Caco-2 (cell line): ENCODE results near the gene DIAPH2. TPM values are rescaled to one million over a fixed set of nuclear protein-coding genes. Genes with fewer than 3 reads are reported as not detected.

Experiments
- BruUV-seq: library from RNA; stranded (reverse); fragments of 400-500 nt; replicated peaks from 2 replicates; lab custom pipeline; 2021; lab: Mats Ljungman, UMichigan
- CTCF ChIA-PET: fragments of 300-600 bp; sonication (Branson Sonifier 250); formaldehyde crosslinking; loops from one replicate; lab custom pipeline; 2022; ENCODE audit warnings: antibody characterized with exemption; lab: Charles Lee
- POLR2A ChIA-PET: fragments of 300-600 bp; sonication (Branson Sonifier 250); formaldehyde crosslinking; loops from one replicate; lab custom pipeline; 2022; ENCODE audit warnings: antibody characterized with exemption; lab: Charles Lee
- DNase-seq, 2 experiments: peaks; one replicate each; pipeline versions ENCODE4 v3.0.0 to v3.0.0-alpha.2; 2020 to 2022
- H3K27me3 ChIP-seq: replicated peaks from 2 replicates; pipeline ENCODE4 v1.6.0; 2011; ENCODE audit warnings: low read length; ENCODE audit not compliant: control insufficient read depth, insufficient read depth
- H3K36me3 ChIP-seq: 2 replicates; pipeline ENCODE4 v1.5.1; 2011; ENCODE audit warnings: low read length; ENCODE audit not compliant: control insufficient read depth, insufficient read depth
- H3K4me1 ChIP-seq: fragments of 250-450 bp; sonication (Bioruptor Pico); 2 replicates; pipeline ENCODE4 v1.5.1; 2020; ENCODE audit warnings: mild to moderate bottlenecking
- H3K4me3 ChIP-seq: 2 replicates; pipeline ENCODE4 v1.5.1; 2011; ENCODE audit warnings: low read depth, mild to moderate bottlenecking, control low read depth, low read length
- H3K9me3 ChIP-seq: fragments of 250-450 bp; sonication (Bioruptor Pico); 2 replicates; pipeline ENCODE4 v1.5.1; 2020; ENCODE audit warnings: mild to moderate bottlenecking, moderate library complexity
- H3K27ac Mint-ChIP-seq: one replicate; pipeline ENCODE4 v1.8.0; 2022; ENCODE audit warnings: mixed read lengths; ENCODE audit not compliant: unreplicated experiment
- H3K27me3 Mint-ChIP-seq: one replicate; pipeline ENCODE4 v1.8.0; 2022; ENCODE audit warnings: mixed read lengths; ENCODE audit not compliant: insufficient read depth, unreplicated experiment
- H3K36me3 Mint-ChIP-seq: one replicate; pipeline ENCODE4 v1.8.0; 2022; ENCODE audit warnings: mild to moderate bottlenecking, mixed read lengths; ENCODE audit not compliant: insufficient read depth, unreplicated experiment
- H3K4me1 Mint-ChIP-seq: one replicate; pipeline ENCODE4 v1.8.0; 2022; ENCODE audit warnings: low read depth, mixed read lengths; ENCODE audit not compliant: unreplicated experiment
- H3K4me3 Mint-ChIP-seq: one replicate; pipeline ENCODE4 v1.8.0; 2022; ENCODE audit warnings: mild to moderate bottlenecking, moderate library complexity, mixed read lengths; ENCODE audit not compliant: unreplicated experiment
- H3K9me3 Mint-ChIP-seq: one replicate; pipeline ENCODE4 v1.8.0; 2022; ENCODE audit warnings: mixed read lengths; ENCODE audit not compliant: unreplicated experiment
- intact Hi-C: fragments of 100-400 bp; cut with micrococcal nuclease; formaldehyde crosslinking; loops from one replicate; pipeline ENCODE4 v1.10.0; 2022; ENCODE audit not compliant: unreplicated experiment
- total RNA-seq: library from RNA; stranded (reverse); gene quantifications from 2 replicates; pipeline ENCODE4 v1.2.3, GENCODE V29; 2022
- TF ChIP-seq, protein P1 (sequence below), 2 experiments: fragments of 200-600 bp in 1 of 2; IDR thresholded peaks; 1 replicate in 1 of 2; 2 replicates in 1 of 2; pipeline versions ENCODE4 v1.5.1 to v1.8.0; 2011 to 2022; ENCODE audit warnings: antibody characterized with exemption in 1 of 2, control low read depth in 1 of 2, inconsistent platforms in 1 of 2, low read depth in 1 of 2, low read length in 1 of 2, mild to moderate bottlenecking in 1 of 2, moderate library complexity in 1 of 2; ENCODE audit not compliant: insufficient read depth in 1 of 2, severe bottlenecking in 1 of 2, unreplicated experiment in 1 of 2

DIAPH2 gene
- total RNA-seq, 1 experiment from 2014 or later = 16.1 TPM

DNA sequence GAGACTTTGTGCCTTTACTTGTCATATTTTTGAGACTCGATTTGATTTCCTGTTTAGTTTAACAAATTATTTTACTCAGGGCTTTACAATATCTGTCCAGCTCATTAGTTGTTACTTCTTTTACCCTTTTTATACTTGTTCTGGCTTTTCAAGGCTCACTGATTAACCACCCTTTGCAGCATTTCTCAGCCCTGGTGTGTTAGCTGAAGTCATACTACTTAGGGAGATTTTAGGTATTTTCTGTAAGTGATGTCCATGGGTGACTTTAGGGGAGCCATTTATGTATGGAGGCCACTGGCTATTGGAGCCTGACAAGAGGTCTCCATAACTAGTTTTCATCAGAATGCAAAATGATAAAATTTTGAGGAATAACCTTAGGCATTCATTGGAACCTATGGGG, 346.3 kb downstream of the DIAPH2 start:
- H3K4me3 Mint-ChIP-seq = no peak overlapping the region
- intact Hi-C loops = no loop called here
- Histone ChIP-seq H3K36me3 (no peaks in the 10 kb centered on the region), H3K4me3 (no peak overlapping the region), H3K4me1 (no peaks in the 10 kb centered on the region), H3K9me3 (no peaks in the 10 kb centered on the region), H3K27me3 (no peaks in the 10 kb centered on the region)
- H3K27me3 Mint-ChIP-seq = no peaks in the 10 kb centered on the region
- H3K9me3 Mint-ChIP-seq = no peaks in the 10 kb centered on the region
- H3K4me1 Mint-ChIP-seq = no peaks in the 10 kb centered on the region
- ChIA-PET POLR2A (no interaction called here), CTCF (no interaction called here)
- no TSS peak for BruUV-seq
- TF ChIP-seq, protein P1, sequence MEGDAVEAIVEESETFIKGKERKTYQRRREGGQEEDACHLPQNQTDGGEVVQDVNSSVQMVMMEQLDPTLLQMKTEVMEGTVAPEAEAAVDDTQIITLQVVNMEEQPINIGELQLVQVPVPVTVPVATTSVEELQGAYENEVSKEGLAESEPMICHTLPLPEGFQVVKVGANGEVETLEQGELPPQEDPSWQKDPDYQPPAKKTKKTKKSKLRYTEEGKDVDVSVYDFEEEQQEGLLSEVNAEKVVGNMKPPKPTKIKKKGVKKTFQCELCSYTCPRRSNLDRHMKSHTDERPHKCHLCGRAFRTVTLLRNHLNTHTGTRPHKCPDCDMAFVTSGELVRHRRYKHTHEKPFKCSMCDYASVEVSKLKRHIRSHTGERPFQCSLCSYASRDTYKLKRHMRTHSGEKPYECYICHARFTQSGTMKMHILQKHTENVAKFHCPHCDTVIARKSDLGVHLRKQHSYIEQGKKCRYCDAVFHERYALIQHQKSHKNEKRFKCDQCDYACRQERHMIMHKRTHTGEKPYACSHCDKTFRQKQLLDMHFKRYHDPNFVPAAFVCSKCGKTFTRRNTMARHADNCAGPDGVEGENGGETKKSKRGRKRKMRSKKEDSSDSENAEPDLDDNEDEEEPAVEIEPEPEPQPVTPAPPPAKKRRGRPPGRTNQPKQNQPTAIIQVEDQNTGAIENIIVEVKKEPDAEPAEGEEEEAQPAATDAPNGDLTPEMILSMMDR (IDR thresholded peaks at IDR 0.05; ENCODE audit: insufficient read depth in 1 of 2, low read depth in 1 of 2, low read length in 1 of 2, severe bottlenecking in 1 of 2, unreplicated experiment in 1 of 2) = no peak
- H3K36me3 Mint-ChIP-seq = no peaks in the 10 kb centered on the region
- H3K27ac Mint-ChIP-seq = no peak overlapping the region
- DNase-seq = no peak

- Histone ChIP-seq H3K4me3 (no peak overlapping the region), H3K27me3 (no peaks in the 10 kb centered on the region), H3K9me3 (no peaks in the 10 kb centered on the region), H3K4me1 (no peaks in the 10 kb centered on the region), H3K36me3 (no peaks in the 10 kb centered on the region)
- BruUV-seq = no TSS peak
- no peak overlapping the region for H3K27ac Mint-ChIP-seq
- CTCF ChIA-PET = no interaction called here
- POLR2A ChIA-PET = no interaction called here
- TF ChIP-seq, protein P1 (IDR thresholded peaks at IDR 0.05; ENCODE audit: insufficient read depth in 1 of 2, low read depth in 1 of 2, low read length in 1 of 2, severe bottlenecking in 1 of 2, unreplicated experiment in 1 of 2) = no peak
- H3K36me3 Mint-ChIP-seq = no peaks in the 10 kb centered on the region
- H3K4me3 Mint-ChIP-seq = no peak overlapping the region
- no peak for DNase-seq
- intact Hi-C loops = no loop called here
- no peaks in the 10 kb centered on the region for H3K9me3 Mint-ChIP-seq
- H3K4me1 Mint-ChIP-seq = no peaks in the 10 kb centered on the region
- no peaks in the 10 kb centered on the region for H3K27me3 Mint-ChIP-seq
These were observed 354.9 kb downstream of the DIAPH2 start for GRCh38 chrX:97039363-97040029.

- Mint-ChIP-seq H3K36me3 (no peaks in the 10 kb centered on the region), H3K4me1 (no peaks in the 10 kb centered on the region), H3K9me3 (no peaks in the 10 kb centered on the region), H3K4me3 (no peak overlapping the region), H3K27me3 (no peaks in the 10 kb centered on the region), H3K27ac (no peak overlapping the region)
- Histone ChIP-seq H3K4me3 (no peak overlapping the region), H3K4me1 (no peaks in the 10 kb centered on the region), H3K27me3 (no peaks in the 10 kb centered on the region), H3K9me3 (no peaks in the 10 kb centered on the region), H3K36me3 (no peaks in the 10 kb centered on the region)
- DNase-seq = no peak
- intact Hi-C loops = no loop called here
- ChIA-PET CTCF (no interaction called here), POLR2A (no interaction called here)
- TF ChIP-seq, protein P1 (IDR thresholded peaks at IDR 0.05; ENCODE audit: insufficient read depth in 1 of 2, low read depth in 1 of 2, low read length in 1 of 2, severe bottlenecking in 1 of 2, unreplicated experiment in 1 of 2) = no peak
- BruUV-seq = no TSS peak
These were observed 360.8 kb downstream of the DIAPH2 start for GRCh38 chrX:97045470-97045869.
